ENCODE measurements around the gene PGLYRP1.

The PGLYRP1 gene

DNA sequence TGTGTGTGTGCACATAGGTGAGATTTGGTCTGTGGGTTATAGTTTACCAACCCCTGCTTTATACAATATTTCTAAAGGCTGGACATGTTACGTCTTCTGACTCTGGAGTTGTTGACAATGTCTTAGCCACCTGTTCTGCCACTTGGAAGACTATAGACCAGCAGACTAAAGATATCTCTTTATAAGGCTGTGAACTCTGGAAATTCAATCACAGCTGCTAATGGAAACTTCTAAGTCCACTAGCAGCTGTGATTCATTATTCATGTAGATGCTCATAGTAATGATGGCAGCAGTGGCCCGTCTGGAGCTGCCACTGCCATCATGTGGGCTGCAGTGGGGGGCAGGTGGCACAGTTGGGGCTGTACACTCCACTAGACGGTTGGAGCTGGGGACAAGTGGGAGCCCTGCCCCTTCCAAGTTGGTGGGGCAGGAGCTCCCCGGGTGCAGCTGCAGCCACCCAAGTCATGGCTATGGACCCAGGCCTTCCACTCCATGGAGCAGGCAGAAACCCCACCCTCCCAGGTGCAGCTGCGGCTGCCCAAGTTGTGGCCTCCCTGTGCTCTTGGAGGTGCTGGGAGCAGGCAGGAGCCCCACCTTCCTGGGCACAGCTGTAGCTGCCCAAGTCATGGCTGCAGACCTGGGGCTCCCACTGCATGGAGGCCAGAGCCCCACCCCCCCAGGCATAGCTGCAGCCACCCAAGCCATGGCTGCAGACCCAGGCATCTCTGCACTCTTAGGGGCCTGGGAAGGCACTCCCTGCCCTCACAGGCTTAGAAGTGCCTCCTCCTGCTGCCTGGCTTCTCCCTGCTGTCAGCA, 9.1 kb upstream of the PGLYRP1 start:
- no peak for DNase-seq

DNA sequence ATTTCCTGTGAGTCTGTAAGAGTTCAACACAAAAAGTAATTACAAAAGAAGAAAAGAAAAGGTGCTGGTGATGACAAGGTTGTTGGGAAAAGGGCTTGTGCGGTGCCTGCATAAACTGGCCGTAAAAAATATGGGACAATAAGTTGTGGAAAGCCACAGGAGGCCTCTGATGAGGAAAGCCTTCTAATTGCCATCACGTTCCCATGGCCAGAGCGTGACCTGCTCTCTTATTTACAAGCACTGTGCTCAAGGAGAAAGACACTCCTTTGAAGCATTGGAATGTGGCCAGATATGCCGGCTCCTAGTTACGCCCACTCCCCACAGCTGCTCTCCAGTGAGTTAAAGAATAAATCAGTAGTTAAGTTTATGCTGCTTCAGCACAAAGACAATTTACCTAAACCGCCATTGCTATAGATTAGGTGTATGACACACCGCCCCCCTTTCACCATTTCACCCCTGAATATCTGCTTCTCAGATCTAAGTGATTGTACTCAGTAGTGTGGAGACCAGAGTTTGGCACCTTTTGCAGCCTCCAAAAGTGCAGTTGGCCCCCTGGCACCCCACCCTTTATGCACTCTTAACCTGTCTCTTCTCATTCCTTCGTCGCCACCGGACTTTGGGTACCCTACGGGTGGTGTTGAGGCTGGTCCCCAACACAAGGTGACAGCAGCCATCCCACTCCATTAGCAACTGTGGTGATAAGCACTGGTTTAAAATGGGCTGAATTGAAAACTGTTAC, 8.1 kb upstream of the PGLYRP1 start:
- no peak for DNase-seq

DNA sequence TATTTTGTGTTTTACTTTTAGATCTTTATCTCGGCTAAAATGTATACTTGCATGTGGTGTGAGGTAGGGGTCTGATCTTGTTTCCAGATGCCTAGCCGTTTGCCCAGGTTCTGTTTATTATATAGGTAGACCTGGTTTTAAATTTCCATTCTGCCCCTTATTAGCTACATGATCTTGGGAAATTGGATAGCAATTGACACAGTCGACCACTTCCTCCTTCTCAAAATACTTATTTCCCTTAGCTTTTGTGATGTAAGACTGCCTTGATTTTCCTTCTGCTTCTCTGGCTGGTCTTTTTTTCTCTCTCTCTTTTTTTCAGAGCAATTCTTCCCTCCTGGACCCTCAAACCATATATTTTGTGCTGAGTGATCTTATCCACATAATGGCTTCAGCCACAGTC, 3.0 kb upstream of the PGLYRP1 start:
- DNase-seq, result no peak

- DNase-seq, result no peak
These were observed 492 bp upstream of the PGLYRP1 start for GRCh38 chr19:46023311-46023779.

DNA sequence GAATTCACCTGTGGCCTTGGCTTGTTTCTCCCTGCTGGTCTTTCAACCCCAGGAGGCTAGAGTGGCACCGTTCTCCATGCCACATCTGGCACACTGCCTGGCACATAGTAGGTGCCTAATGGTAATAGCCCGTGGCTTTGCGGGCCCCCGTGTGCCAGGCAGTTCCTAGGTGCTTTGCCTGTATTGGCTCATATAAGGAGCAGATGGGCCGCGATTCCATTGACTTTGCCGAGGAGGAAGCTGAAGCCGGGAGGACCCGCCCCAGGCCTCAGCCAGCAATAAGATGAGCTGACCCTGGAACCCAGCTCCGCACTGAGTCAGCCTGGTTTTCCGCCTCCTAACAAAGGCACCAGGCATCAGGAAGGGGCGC, 807 bp downstream of the PGLYRP1 start:
- no peak for DNase-seq

GRCh38 chr19:46021531-46022041, 1.3 kb downstream of the PGLYRP1 start:
- DNase-seq, result no peak

GRCh38 chr19:46020819-46021125, 2.1 kb downstream of the PGLYRP1 start:
- DNase-seq, result no peak

DNA sequence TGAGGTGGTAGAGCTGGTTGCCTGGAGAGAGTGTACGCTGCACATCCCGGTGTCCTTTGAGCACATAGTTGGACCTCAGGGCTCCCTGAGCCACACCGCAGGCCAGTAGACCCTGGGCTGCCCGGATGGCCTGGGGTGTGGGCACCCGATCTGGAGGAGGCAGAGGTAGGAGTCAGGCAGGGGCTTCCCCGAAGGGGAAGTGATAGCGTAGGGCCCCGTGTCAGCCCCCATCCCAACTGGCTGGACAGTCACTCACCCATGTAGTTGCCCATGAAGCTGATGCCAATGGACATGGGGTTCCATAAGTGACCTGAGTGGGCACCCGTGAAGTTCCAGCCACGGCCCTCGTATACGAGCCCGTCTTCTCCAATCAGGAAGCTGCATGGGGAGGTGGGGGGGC, 3.6 kb downstream of the PGLYRP1 start:
- DNase-seq, result no peak

GRCh38 chr19:46018729-46019251, 4.1 kb downstream of the PGLYRP1 start:
- no peak for DNase-seq

DNA sequence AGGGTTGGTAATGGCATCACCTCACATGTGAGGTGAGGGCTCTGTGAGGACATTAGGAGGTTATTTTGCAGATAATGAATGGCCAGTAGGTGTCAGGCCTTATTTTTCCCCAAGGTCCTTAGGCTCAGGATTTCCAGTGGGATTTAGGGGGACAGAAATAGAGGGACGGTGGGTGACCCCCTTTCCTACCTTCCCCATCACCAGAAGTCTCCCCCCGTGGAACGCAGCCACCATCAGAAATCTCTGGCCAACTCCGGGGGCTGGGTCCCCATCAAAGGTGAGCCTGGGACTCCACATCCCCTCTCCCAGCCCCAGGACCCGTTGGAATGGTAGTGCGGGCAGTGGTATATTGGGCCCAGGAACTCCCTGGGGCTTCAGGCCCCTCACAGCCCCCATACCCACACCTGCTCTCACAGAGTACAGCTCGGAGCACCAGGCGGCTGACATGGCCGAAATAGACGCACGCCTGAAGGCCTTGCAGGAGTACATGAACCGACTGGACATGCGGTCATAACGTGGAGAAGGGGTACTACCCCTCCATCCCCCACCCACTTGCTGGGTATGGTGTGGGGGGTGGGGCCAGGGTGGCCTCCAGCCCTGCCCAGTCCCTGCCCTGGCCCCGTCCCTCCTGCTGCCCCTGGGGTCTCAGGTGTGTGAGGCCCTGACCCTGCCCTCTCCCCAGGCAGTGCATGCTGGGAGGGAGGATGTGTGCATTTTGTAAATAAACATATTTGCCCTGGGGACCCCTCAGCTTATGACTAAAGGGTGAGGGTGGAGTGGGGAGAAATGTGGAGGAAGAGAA, 4.8 kb downstream of the PGLYRP1 start:
- DNase-seq, result no peak

DNA sequence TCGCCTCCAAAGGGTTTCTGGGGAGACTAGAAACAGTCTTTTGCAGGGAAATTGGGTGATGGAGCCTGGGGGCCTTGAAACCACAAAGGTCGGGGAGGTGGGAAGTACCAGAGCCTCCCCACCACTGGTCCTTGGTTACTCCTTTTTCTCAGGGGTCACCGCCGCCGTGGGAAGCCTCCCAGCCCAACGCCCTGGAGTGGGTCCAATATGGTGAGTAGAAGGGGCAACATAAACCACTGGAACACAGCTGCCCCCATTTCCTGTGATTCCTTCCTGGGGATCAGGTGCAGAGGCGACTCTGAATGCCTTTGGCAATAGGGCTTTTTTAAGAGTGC, 5.8 kb downstream of the PGLYRP1 start:
- no peak for DNase-seq

- DNase-seq, result peak; percentile 80
These were observed 6.3 kb downstream of the PGLYRP1 start for GRCh38 chr19:46016426-46017094.

- no peak for DNase-seq
These were observed 7.0 kb downstream of the PGLYRP1 start for GRCh38 chr19:46015687-46016425.

- peak; percentile 93 for DNase-seq
These were observed 7.7 kb downstream of the PGLYRP1 start for GRCh38 chr19:46014941-46015686.

DNA sequence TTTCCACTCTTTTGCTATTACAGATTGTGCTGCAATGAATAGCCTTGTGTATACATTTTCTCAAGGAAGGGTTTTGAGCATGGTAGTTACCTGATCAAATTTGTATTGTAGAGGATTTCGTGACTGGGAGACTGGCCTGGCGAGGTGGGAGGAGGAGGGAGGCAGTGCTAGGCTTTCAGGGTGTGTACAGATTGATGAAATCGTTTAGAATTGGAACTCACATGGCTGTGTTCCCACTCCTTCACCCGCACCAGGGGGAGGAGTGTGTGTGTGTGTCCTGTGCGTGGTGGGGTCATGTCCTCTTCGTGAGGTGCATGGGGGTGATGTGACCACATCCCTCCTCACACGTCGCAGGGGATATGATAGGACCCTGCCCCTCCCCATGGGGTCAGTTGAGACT, 8.3 kb downstream of the PGLYRP1 start:
- DNase-seq, result no peak

DNA sequence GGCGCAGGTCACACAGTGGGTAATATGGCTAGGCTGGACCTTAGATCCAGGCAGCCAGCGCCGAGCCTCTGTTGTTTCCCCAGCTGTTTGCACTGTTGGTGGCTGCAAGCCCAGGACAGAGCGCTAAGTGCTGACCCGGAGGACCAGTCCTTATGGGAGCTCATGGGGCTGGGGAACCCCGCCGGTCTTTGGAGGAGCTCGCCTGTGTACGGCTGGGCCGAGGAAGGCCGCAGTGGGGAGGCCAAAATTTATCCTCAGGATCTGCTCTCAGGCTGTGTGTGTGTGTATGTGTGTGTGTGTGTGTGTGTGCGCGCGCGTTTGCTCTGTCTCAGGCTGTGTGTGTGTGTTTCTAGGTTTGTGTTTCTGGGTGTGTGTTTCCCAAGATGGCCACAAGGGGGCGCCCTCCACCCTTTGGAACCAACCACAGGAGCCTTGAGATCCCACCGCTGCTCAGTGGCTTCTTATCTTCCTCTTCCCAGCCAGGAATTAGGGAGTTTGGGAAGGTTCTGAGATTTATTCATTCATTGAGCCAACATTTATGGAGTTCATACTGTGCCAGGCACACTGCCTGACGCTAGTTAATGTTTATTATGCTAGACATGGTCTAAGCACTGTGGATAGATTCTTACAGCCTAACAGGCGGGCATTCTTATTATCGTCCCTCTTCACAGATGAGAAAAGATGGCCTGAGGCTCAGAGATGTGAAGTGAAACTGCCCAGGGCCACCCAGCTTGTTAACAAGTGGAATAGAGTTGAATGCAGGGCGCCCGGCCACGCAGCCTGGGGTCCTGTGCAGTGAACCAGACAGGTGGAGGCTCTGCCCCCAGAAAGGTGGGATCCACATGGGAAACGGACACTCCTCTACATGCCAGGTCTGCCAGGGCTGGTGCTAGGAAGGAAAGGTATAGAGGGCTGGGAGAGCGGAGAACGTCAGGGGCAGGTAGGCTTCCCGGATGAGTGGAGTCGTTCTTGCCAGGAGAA, 13.0 kb downstream of the PGLYRP1 start:
- DNase-seq, result peak; percentile 52

- DNase-seq, result no peak
These were observed 16.4 kb downstream of the PGLYRP1 start for GRCh38 chr19:46006411-46006810.

GRCh38 chr19:46002678-46003275, 20.1 kb downstream of the PGLYRP1 start:
- no peak for DNase-seq

DNA sequence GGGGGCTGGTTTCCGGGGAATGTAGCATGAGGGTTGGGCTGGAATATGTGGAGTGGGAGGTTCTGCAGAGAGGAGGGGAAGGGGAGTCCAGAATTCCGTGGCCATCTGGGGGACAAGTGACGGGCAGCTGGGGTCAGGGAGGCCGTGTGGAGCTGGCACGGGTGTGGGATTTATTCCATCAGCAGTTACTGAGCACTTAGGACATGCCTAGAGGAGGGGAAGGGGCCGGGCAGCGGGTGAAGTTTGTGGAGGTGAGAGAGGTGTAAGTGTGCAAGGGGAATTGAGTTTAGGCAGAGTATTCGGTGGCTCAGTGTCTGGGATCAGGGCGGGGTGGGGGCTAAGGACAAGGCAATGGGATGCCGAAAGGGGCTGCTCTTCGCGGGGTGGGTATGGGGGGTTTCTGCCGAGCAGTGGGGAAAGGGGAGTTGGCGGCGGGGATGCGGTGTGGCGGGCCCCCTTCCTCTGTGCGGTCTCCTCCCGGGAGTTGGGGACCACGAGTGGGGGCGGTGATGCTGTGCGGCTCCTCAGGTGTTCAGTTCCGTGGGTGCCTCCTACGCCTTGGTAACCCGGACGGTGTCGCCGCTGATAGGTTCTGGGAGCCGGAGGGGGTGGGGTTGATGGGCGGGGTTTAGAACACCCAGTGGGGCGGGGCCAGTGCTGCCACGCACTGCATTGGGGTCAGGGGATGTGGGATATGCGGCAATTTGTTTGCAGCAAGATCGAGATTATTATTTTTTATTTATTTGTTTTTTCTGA, 22.2 kb downstream of the PGLYRP1 start:
- peak; percentile 78 for DNase-seq

Measured in NCI-H1105 (cell line).